HG03442 (cell line): Measurements from ENCODE around the gene TMEM266.
A peak's percentile ranks its signal among the peaks of the same experiment; 100 is the strongest.
"Not testable (repeated sequence)": the region's sequence is repeated elsewhere in the genome, so short reads cannot be mapped to it uniquely, and the experiment has no call there.

Source experiments
- ATAC-seq: cut with Tn5 transposase; IDR thresholded peaks from one replicate; pipeline ENCODE4 v1.9.1; 2021; ENCODE audit warnings: mild to moderate bottlenecking, moderate library complexity; ENCODE audit not compliant: unreplicated experiment

TMEM266 gene

GRCh38 chr15:76059320-76060117 is at the start of gene TMEM266:
Gene TMEM266, plus strand, starts transcription at chr15:76059985. Its CDS starts 74,279 bp downstream, at chr15:76134264.
- no peak for ATAC-seq

- no peak for ATAC-seq
Measured at GRCh38 chr15:76010613-76011012, 49.2 kb upstream of the TMEM266 start.

GRCh38 chr15:76011627-76012551 is 47.9 kb upstream of the TMEM266 start, which contains the start of gene NRG4:
Gene NRG4, minus strand, starts transcription at chr15:76012424. Its CDS starts 1,194 bp downstream, at chr15:76011230.
- no peak for ATAC-seq

GRCh38 chr15:76013470-76013869 is 46.3 kb upstream of the TMEM266 start:
- not testable (repeated sequence) for ATAC-seq

GRCh38 chr15:76024021-76024768 is 35.6 kb upstream of the TMEM266 start:
- no peak for ATAC-seq

GRCh38 chr15:76032046-76032445 is 27.7 kb upstream of the TMEM266 start:
- ATAC-seq, result no peak

- no peak for ATAC-seq
Measured at GRCh38 chr15:76033438-76033837, 26.3 kb upstream of the TMEM266 start.

GRCh38 chr15:76034111-76034510 is 25.7 kb upstream of the TMEM266 start:
- ATAC-seq, result no peak

- ATAC-seq, result no peak
Measured at GRCh38 chr15:76035593-76035992, 24.2 kb upstream of the TMEM266 start.

- no peak for ATAC-seq
Measured at GRCh38 chr15:76038512-76038911, 21.3 kb upstream of the TMEM266 start.

GRCh38 chr15:76054201-76054600 is 5.6 kb upstream of the TMEM266 start:
- ATAC-seq, result not testable (repeated sequence)

GRCh38 chr15:76056931-76057330 is 2.9 kb upstream of the TMEM266 start:
- ATAC-seq, result peak; percentile 58

GRCh38 chr15:76057332-76058000 is 2.3 kb upstream of the TMEM266 start:
- peak; percentile 30 for ATAC-seq

GRCh38 chr15:76058714-76059319 is 968 bp upstream of the TMEM266 start:
- ATAC-seq, result no peak

- ATAC-seq, result no peak
Measured at GRCh38 chr15:76060118-76060989, 569 bp downstream of the TMEM266 start.

GRCh38 chr15:76061700-76062099 is 1.9 kb downstream of the TMEM266 start:
- ATAC-seq, result no peak

- ATAC-seq, result no peak
Measured at GRCh38 chr15:76062286-76062685, 2.5 kb downstream of the TMEM266 start.

- ATAC-seq, result no peak
Measured at GRCh38 chr15:76064375-76064774, 4.6 kb downstream of the TMEM266 start.

GRCh38 chr15:76065245-76065644 is 5.5 kb downstream of the TMEM266 start:
- ATAC-seq, result no peak
